HG03469 (cell line): ENCODE measurements around the gene FUT8.

Experiments
- ATAC-seq: cut with Tn5 transposase; IDR thresholded peaks from one replicate; pipeline ENCODE4 v1.9.1; 2021; ENCODE audit warnings: mild to moderate bottlenecking, moderate library complexity, moderate number of reproducible peaks; ENCODE audit not compliant: unreplicated experiment

FUT8 gene

GRCh38 chr14:65412032-65412846, at the start of gene FUT8:
TSS of gene FUT8 (plus strand) at chr14:65412730. CDS start at chr14:65561564, 148,834 bp downstream.
- ATAC-seq: peak; percentile 55

GRCh38 chr14:65366802-65367565, 45.5 kb upstream of the FUT8 start:
- no peak for ATAC-seq

- no peak for ATAC-seq
Observed at GRCh38 chr14:65369560-65369959, 43.0 kb upstream of the FUT8 start.

GRCh38 chr14:65370801-65371248, 41.7 kb upstream of the FUT8 start:
- no peak for ATAC-seq

- ATAC-seq: no peak
Observed at GRCh38 chr14:65371784-65372183, 40.7 kb upstream of the FUT8 start.

- no peak for ATAC-seq
Observed at GRCh38 chr14:65373016-65373670, 39.4 kb upstream of the FUT8 start.

GRCh38 chr14:65373671-65374039, 38.9 kb upstream of the FUT8 start:
- ATAC-seq: no peak

GRCh38 chr14:65377576-65377975, 35.0 kb upstream of the FUT8 start:
- no peak for ATAC-seq

GRCh38 chr14:65382586-65382985, 29.9 kb upstream of the FUT8 start:
- no peak for ATAC-seq

GRCh38 chr14:65387171-65387570, 25.4 kb upstream of the FUT8 start:
- no peak for ATAC-seq

GRCh38 chr14:65387628-65388027, 24.9 kb upstream of the FUT8 start:
- ATAC-seq: no peak

GRCh38 chr14:65392296-65392695, 20.2 kb upstream of the FUT8 start:
- no peak for ATAC-seq

GRCh38 chr14:65396082-65396910, 16.2 kb upstream of the FUT8 start:
- no peak for ATAC-seq

GRCh38 chr14:65403231-65403630, 9.3 kb upstream of the FUT8 start:
- ATAC-seq: no peak

- no peak for ATAC-seq
Observed at GRCh38 chr14:65408113-65408512, 4.4 kb upstream of the FUT8 start.

- ATAC-seq: no peak
Observed at GRCh38 chr14:65410640-65411039, 1.9 kb upstream of the FUT8 start.

- ATAC-seq: peak; percentile 33
Observed at GRCh38 chr14:65411656-65412031, 886 bp upstream of the FUT8 start.

GRCh38 chr14:65412856-65413738, 567 bp downstream of the FUT8 start:
- ATAC-seq: peak; percentile 17

- ATAC-seq: no peak
Observed at GRCh38 chr14:65413739-65414045, 1.2 kb downstream of the FUT8 start.
